OCI-LY7 (cell line): ENCODE data around the gene PGF.

Experiments used
- CTCF ChIP-seq: fragments of 200-600 bp; sonication (generic); conservative IDR thresholded peaks from 2 replicates; pipeline ENCODE4 v1.5.1; 2014; ENCODE audit warnings: mild to moderate bottlenecking, antibody characterized with exemption, low read length, moderate library complexity, mixed read lengths
- EZH2phosphoT487 ChIP-seq: fragments of 200-600 bp; sonication (generic); IDR thresholded peaks from 2 replicates; pipeline ENCODE4 v1.6.1; 2018; ENCODE audit warnings: low read depth, borderline replicate concordance, mild to moderate bottlenecking, mixed run types, antibody characterized with exemption, low read length, moderate library complexity, mixed read lengths

GRCh38 chr14:74962493-74962892 lies 7.1 kb upstream of the PGF start:
- TF ChIP-seq EZH2phosphoT487: no peak
- no peak for TF ChIP-seq CTCF
